Trophoblast cell (in vitro differentiated cells and primary cell): ENCODE measurements around the gene SPOP.
"Not testable (repeated sequence)": the region's sequence is repeated elsewhere in the genome, so short reads cannot be mapped to it uniquely, and the experiment has no call there.

ENCODE experiments used
- DNase-seq, 2 donors: peaks; one replicate each; pipeline ENCODE4 v3.0.0-alpha.2; 2016
- H2AFZ ChIP-seq: 2 replicates; pipeline ENCODE4 v1.6.1; 2013; ENCODE audit warnings: low read length, moderate library complexity, mild to moderate bottlenecking; ENCODE audit not compliant: insufficient read depth, poor library complexity
- H2AK5ac ChIP-seq: 2 replicates; pipeline ENCODE4 v1.6.1; 2013; ENCODE audit warnings: mild to moderate bottlenecking, low read length
- H2BK120ac ChIP-seq: 2 replicates; pipeline ENCODE4 v1.6.1; 2013; ENCODE audit warnings: low read length, mild to moderate bottlenecking, moderate library complexity; ENCODE audit not compliant: insufficient read depth, poor library complexity
- H2BK12ac ChIP-seq: 2 replicates; pipeline ENCODE4 v1.6.1; 2013; ENCODE audit warnings: mild to moderate bottlenecking, low read length, moderate library complexity
- H2BK5ac ChIP-seq: 2 replicates; pipeline ENCODE4 v1.6.1; 2013; ENCODE audit warnings: low read length, low read depth, moderate library complexity, mild to moderate bottlenecking; ENCODE audit not compliant: poor library complexity
- H3K14ac ChIP-seq: 2 replicates; pipeline ENCODE4 v1.6.1; 2013; ENCODE audit warnings: mild to moderate bottlenecking, low read length
- H3K18ac ChIP-seq: 2 replicates; pipeline ENCODE4 v1.6.1; 2013; ENCODE audit warnings: mild to moderate bottlenecking, low read length
- H3K23ac ChIP-seq: 2 replicates; pipeline ENCODE4 v1.6.1; 2013; ENCODE audit warnings: low read length
- H3K27ac ChIP-seq: 2 replicates; pipeline ENCODE4 v1.5.1; 2013; ENCODE audit warnings: low read depth, mild to moderate bottlenecking, inconsistent platforms, low read length, moderate library complexity
- H3K27me3 ChIP-seq: 2 replicates; pipeline ENCODE4 v1.6.1; 2013; ENCODE audit warnings: inconsistent platforms, mild to moderate bottlenecking, low read length, moderate library complexity; ENCODE audit not compliant: insufficient read depth
- H3K36me3 ChIP-seq, 2 experiments: 1 replicate in 1 of 2; 2 replicates in 1 of 2; pipeline ENCODE4 v1.6.1; 2013; ENCODE audit warnings: low read length in 2 of 2, mild to moderate bottlenecking in 2 of 2, moderate library complexity in 1 of 2; ENCODE audit not compliant: insufficient read depth in 2 of 2, control insufficient read depth in 1 of 2
- H3K4ac ChIP-seq: 2 replicates; pipeline ENCODE4 v1.6.1; 2013; ENCODE audit warnings: low read depth, mild to moderate bottlenecking, low read length, moderate library complexity
- H3K4me1 ChIP-seq, 2 experiments: 1 replicate in 1 of 2; 2 replicates in 1 of 2; pipeline ENCODE4 v1.6.1; 2013; ENCODE audit warnings: low read length in 2 of 2, mild to moderate bottlenecking in 2 of 2, moderate library complexity in 1 of 2; ENCODE audit not compliant: insufficient read depth in 2 of 2, control insufficient read depth in 1 of 2
- H3K4me2 ChIP-seq: 2 replicates; pipeline ENCODE4 v1.6.1; 2013; ENCODE audit warnings: inconsistent platforms, mild to moderate bottlenecking, low read length, moderate library complexity
- H3K4me3 ChIP-seq: 2 replicates; pipeline ENCODE4 v1.5.1; 2013; ENCODE audit warnings: mild to moderate bottlenecking, low read depth, low read length, inconsistent platforms
- H3K79me1 ChIP-seq: one replicate; pipeline ENCODE4 v1.6.1; 2013; ENCODE audit warnings: low read length
- H3K79me2 ChIP-seq: 2 replicates; pipeline ENCODE4 v1.6.1; 2013; ENCODE audit warnings: low read length, mild to moderate bottlenecking; ENCODE audit not compliant: control insufficient read depth, insufficient read depth, poor library complexity
- H3K9ac ChIP-seq: 2 replicates; pipeline ENCODE4 v1.6.1; 2013; ENCODE audit warnings: mild to moderate bottlenecking, low read length
- H3K9me3 ChIP-seq: 2 replicates; pipeline ENCODE4 v1.6.1; 2013; ENCODE audit warnings: low read depth, mild to moderate bottlenecking, control low read depth, inconsistent platforms, low read length; ENCODE audit not compliant: insufficient read depth
- H4K12ac ChIP-seq: 2 replicates; pipeline ENCODE4 v1.6.1; 2013; ENCODE audit warnings: low read depth, mild to moderate bottlenecking, low read length, moderate library complexity
- H4K8ac ChIP-seq: 2 replicates; pipeline ENCODE4 v1.6.1; 2013; ENCODE audit warnings: low read depth, mild to moderate bottlenecking, low read length, moderate library complexity
- H4K91ac ChIP-seq: one replicate; pipeline ENCODE4 v1.6.1; 2013; ENCODE audit warnings: low read depth, mild to moderate bottlenecking, low read length, moderate library complexity
- WGBS: extraction: QIAGEN DNeasy Blood & Tissue Kit; methylation state at CpG from one replicate; pipeline ENCODE4 v1.1.7; 2013; ENCODE audit warnings: missing lambda C conversion rate; ENCODE audit not compliant: insufficient read length, insufficient coverage; ENCODE audit errors: extremely low coverage; 5-methylcytosine and 5-hydroxymethylcytosine counted together

The SPOP gene

DNA sequence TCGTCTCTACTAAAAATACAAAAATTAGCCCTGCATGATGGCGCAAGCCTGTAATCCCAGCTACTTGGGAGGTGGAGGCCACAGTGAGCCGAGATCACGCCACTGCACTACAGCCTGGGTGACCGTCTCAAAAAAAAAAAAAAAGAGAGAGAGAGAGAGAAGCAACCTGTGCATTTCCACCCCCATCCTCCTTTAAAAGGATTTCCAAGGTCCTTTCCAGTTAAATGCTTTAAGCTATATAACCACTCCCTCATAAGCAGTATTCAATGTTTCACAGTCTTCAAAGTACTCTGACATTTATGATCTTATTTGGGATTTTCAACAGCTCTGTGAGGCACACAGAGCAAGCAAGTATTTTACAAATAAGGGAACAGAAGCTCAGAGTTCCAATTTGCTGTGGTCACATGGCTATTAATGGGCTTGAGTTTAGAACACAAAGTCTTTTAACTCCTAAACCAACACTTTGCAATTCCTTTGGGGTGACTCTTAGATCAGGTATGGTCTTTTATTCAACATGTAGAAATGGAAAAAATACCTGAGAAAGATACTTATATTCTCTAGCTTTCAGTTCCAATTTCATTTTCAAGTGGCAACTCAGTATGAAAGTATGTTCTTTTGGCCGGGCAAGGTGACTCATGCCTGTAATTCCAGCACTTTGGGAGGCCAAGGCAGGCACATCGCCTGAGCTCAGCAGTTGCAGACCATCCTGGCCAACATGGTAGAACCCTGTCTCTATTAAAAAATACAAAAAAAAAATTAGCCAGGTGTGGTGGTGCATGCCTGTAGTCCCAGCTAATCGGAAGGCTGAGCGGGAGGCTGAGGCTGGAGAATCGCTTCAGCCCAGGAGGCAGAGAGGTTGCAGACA is 31.3 kb downstream of the SPOP start:
- Histone ChIP-seq H2AK5ac (no peak overlapping the region), H2BK5ac (no peak overlapping the region), H2BK12ac (no peak overlapping the region), H4K12ac (no peak overlapping the region), H3K9ac (no peak overlapping the region), H3K27me3 (no peaks in the 10 kb centered on the region), H3K9me3 (no peaks in the 10 kb centered on the region), H3K4me3 (no peak overlapping the region), H3K4me1 (peaks cover 7 to 9% of the 10 kb centered on the region in 2 experiments), H3K36me3 (no peaks in the 10 kb centered on the region), H4K91ac (no peak overlapping the region), H3K23ac (no peak overlapping the region), H3K4ac (no peak overlapping the region), H3K14ac (no peak overlapping the region), H3K4me2 (no peak overlapping the region), H3K79me1 (no peaks in the 10 kb centered on the region), H3K18ac (no peak overlapping the region), H4K8ac (no peak overlapping the region), H3K27ac (peak overlapping the region; percentile 73), H3K79me2 (no peaks in the 10 kb centered on the region), H2AFZ (no peak overlapping the region), H2BK120ac (peak overlapping the region; percentile 7)
- no CpG with 5 or more reads among the region's 10 CpGs for WGBS
- DNase-seq = peak; percentile 75 to 84

DNA sequence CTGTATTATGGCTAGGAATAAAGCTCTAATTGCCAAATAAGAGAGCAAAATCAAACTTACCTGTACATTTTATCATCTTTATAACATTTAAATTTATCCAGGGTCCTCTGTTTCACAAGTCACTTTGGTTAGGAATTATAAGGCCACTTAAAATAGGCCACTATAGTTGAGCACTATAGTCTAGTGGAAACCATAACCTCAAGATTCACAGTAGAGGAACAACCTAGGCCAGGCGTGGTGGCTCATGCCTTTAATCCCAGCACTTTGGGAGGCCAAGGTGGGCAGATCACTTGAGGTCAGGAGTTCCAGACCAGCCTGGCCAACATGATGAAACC is 31.9 kb downstream of the SPOP start:
- not testable (repeated sequence) for H3K4me2 ChIP-seq, DNase-seq, H3K79me2 ChIP-seq, H3K18ac ChIP-seq, H3K14ac ChIP-seq, H2AK5ac ChIP-seq, H3K9me3 ChIP-seq, H3K27me3 ChIP-seq, H4K91ac ChIP-seq, H3K4ac ChIP-seq, H2BK12ac ChIP-seq, H3K9ac ChIP-seq, H3K23ac ChIP-seq, H4K12ac ChIP-seq, H3K4me1 ChIP-seq, H2AFZ ChIP-seq, H4K8ac ChIP-seq, H3K79me1 ChIP-seq, H3K36me3 ChIP-seq, H3K4me3 ChIP-seq
- Histone ChIP-seq H3K27ac (peak overlapping the region; percentile 49), H2BK5ac (peak overlapping the region; percentile 40), H2BK120ac (peak overlapping the region; percentile 7)
- WGBS = no CpG with 5 or more reads among the region's 1 CpG

DNA sequence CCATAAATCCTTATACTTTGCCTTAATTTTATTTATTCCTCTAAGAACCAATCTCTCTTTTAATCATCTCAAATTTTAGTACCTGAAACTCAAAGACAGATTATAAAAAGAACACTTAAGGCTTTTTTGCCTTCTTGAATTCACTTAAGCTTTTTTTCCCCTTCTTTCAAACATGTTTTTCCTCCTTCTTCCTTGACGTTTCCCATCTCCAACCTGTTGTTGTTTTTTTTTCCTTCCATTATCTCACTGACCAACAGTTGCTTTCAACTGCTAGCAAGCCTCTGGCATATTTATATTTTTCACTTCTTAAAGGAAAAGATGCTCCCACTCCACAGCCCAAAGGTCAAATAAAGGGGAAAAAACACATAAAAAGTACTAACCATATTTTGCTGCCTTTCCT is 32.2 kb downstream of the SPOP start:
- Histone ChIP-seq H3K79me1 (no peaks in the 10 kb centered on the region), H3K79me2 (no peaks in the 10 kb centered on the region), H3K23ac (no peak overlapping the region), H4K8ac (no peak overlapping the region), H3K27me3 (no peaks in the 10 kb centered on the region), H3K9me3 (no peaks in the 10 kb centered on the region), H4K12ac (no peak overlapping the region), H2AFZ (no peak overlapping the region), H3K9ac (no peak overlapping the region), H3K4me1 (peaks cover 7 to 9% of the 10 kb centered on the region in 2 experiments), H2BK12ac (no peak overlapping the region), H4K91ac (no peak overlapping the region), H3K14ac (no peak overlapping the region), H3K4me3 (no peak overlapping the region), H3K36me3 (no peaks in the 10 kb centered on the region), H2BK5ac (no peak overlapping the region), H3K27ac (no peak overlapping the region), H3K4me2 (no peak overlapping the region), H3K4ac (no peak overlapping the region), H2AK5ac (no peak overlapping the region), H3K18ac (no peak overlapping the region), H2BK120ac (no peak overlapping the region)
- WGBS = no CpG with 5 or more reads among the region's 1 CpG
- DNase-seq = no peak

DNA sequence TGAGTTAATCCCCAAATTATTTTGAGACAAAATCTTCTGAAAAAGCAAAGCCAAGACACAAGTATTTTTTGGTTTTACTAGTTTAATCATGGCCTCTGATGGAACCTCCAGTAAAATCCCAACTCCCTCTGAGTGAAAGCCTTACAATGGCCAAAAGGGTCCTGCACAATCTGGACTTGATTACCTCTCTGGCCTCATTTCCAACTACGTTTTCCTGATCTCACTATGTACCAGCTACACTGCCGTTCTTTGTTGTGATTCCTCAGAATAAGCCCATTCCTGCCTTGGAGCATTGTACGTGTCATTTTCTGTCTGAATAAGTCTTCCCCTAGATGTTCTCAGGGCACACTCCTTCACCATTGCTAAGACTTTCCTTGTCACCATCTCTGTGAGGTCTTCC is 37.3 kb downstream of the SPOP start:
- no peak overlapping the region for H3K9ac ChIP-seq
- H3K27ac ChIP-seq = no peak overlapping the region
- no peak overlapping the region for H2AFZ ChIP-seq
- no peak overlapping the region for H3K4me3 ChIP-seq
- H3K4me2 ChIP-seq = no peak overlapping the region
- H3K36me3 ChIP-seq = no peaks in the 10 kb centered on the region
- H4K12ac ChIP-seq = no peak overlapping the region
- H2BK12ac ChIP-seq = no peak overlapping the region
- H2AK5ac ChIP-seq = no peak overlapping the region
- no peaks in the 10 kb centered on the region for H3K27me3 ChIP-seq
- no peak overlapping the region for H3K18ac ChIP-seq
- H3K79me2 ChIP-seq = no peaks in the 10 kb centered on the region
- no peaks in the 10 kb centered on the region for H3K79me1 ChIP-seq
- no peak overlapping the region for H2BK5ac ChIP-seq
- H4K8ac ChIP-seq = no peak overlapping the region
- H3K14ac ChIP-seq = no peak overlapping the region
- H3K23ac ChIP-seq = no peak overlapping the region
- no peaks in the 10 kb centered on the region for H3K9me3 ChIP-seq
- no peak overlapping the region for H3K4ac ChIP-seq
- no peaks in the 10 kb centered on the region for H3K4me1 ChIP-seq
- WGBS = no CpG with 5 or more reads among the region's 3 CpGs
- H4K91ac ChIP-seq = no peak overlapping the region
- no peak overlapping the region for H2BK120ac ChIP-seq
- DNase-seq = no peak
